HuH-7.5 (cell line): Measurements from ENCODE around the gene CD33.
"Not testable (repeated sequence)": the region's sequence is repeated elsewhere in the genome, so short reads cannot be mapped to it uniquely, and the experiment has no call there.

Experiments
- DNase-seq: peaks from one replicate; pipeline ENCODE4 v3.0.0; 2011; ENCODE audit warnings: low spot score

Gene CD33

DNA sequence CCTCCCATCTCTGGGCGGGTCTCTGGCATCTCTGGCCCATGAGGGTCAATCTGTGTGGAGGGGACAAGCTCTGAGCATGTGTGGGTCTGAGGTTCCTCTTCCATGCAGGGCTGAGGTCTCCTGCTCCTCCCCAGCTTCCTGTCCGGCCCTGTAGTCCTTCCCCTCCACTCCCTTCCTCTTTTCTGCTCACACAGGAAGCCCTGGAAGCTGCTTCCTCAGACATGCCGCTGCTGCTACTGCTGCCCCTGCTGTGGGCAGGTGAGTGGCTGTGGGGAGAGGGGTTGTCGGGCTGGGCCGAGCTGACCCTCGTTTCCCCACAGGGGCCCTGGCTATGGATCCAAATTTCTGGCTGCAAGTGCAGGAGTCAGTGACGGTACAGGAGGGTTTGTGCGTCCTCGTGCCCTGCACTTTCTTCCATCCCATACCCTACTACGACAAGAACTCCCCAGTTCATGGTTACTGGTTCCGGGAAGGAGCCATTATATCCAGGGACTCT is at the start of gene CD33:
TSS of gene CD33 (plus strand) at position 183 of the 496 bp plus-strand sequence. CDS start at position 222, 39 bp downstream.
- not testable (repeated sequence) for DNase-seq

DNA sequence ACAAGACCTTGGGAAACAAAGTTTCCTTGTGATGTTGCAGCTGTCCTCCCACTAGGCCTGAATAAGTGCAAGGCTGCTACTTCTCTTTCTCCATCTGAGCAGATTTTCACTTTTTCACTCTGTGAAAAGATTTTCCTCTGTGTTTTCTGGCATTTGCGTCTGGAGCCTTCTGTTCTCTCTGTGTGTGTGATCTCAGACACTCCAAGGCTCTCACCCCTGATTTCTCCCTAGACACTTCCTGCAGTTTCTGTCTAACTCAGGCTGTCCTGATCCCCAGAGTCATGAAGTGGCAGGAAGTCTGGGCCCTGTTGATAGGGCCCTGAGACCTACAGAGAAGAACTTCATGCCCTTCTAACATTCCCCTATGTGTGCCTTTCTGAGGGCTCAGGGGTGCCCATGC is 45.6 kb upstream of the CD33 start:
- DNase-seq, result no peak

DNA sequence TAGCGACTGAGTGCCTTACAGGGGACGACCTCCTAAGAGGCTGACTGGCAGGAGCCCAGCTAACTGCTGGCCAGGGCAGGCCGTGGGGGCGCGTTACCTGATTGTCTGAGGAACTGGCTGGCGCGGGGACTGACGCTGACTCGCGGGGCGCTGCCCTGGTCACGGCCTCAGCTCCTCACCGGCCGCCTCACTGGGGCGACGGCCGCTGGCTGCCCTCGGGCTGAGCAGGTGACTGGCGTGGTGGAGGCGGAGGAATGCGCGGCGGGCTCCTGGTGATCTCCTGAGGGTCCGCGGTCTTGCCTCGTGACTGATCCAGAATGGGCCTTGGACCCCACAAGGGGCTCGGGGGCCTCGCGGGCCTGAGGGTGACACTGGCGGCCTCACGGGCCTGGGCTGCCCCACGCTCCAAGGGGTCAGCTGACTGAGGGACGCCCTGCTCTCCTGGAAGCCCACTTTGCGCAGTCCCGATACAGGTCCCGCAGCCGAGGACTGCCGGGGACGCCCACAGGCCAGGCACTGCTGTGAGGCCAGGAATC is 43.4 kb upstream of the CD33 start:
- DNase-seq, result no peak

DNA sequence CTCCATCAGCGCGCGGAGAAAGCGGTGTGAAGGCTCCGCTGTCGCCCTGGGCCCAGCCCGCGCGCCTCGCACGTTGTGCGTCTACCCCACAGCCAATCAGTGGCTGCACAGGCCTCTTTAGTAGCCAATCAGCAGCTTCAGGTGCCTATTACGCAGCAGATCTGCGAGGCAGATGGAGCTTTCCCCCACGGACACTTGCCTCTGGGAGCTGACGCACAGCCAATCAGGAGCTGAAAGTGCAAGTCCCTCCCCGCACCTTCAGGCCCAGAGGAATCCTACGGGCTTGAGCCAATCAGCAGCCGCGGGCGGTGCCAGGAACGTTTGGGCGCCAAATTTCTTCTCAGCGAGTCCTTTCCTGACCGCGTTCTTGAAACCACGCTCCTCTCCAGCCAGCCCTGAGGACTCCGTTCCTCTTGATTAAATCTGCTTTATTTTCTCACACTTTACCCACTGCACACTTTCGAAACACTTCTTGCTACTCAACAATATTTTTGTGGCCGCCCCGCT is 42.9 kb upstream of the CD33 start:
- DNase-seq, result no peak

DNA sequence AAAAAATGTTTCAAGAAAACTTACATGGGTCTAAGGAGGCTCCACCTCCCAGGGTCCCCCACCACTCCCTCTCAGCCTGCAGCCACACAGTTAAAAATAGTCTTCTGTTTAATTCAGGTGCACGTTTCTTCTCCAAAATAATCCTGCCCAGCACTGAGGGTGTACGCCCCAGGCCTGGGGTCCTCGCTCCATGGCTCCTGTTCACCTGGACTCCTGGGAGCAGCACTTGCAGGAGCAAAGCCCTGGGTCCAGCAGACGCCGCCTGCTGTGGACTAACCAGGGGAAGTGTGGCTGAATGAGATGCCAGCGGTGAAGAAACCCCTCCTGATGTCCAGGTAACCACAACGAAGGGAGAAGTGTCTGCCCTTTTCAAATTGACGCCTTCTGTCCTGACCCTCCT is 41.3 kb upstream of the CD33 start:
- DNase-seq, result no peak

DNA sequence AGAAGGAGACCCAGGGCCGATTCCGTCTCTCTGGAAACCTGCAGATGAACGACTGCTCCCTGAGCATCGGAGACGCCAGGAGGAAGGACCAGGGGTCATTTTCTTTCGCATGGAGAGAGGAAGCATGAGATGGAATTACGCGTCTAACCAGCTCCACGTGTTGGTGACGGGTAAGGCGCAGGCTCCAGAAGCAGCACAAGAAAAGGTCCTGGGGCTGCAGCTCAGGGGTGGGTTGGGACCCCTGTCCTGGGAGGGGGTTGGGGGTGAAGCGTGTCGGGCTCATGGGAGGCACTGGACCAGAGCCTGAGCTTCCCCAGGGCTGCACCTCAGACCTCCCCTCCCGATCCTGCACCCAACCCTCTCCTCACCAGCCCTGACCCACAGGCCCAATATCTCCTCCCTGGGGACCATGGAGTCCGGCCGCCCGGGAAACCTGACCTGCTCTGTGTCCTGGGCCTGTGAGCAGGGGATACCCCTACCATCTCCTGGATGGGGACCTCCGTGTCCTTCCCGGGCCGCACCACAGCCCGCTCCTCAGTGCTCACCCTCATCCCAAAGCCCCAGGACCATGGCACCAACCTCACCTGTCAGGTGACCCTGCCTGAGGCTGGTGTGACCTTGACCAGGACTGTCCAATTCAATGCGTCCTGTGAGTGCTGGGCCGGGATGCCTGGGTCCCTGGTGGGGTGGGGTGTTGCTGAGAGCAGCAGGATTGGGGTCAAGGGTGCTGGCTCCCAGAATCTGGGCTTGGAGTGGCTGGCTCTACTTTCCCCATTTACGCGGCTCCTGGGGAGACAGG is 39.6 kb upstream of the CD33 start:
- DNase-seq, result no peak

DNA sequence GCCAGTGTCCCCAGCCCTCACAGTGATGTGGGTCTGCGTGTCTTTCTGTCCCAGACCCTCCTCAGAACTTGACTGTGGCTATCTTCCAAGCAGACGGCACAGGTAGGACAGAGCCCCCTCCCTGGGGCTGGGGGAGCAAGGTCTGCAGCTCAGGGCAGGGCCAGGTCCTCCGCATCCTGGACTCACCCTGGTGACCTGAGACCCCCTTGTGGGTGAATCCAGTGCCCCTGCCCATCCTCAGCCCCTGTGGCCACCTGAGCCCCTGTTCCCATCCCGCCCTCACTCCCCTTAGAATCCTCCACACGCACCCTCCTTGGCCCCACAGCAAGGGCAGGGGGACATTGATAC is 39.0 kb upstream of the CD33 start:
- DNase-seq, result no peak

DNA sequence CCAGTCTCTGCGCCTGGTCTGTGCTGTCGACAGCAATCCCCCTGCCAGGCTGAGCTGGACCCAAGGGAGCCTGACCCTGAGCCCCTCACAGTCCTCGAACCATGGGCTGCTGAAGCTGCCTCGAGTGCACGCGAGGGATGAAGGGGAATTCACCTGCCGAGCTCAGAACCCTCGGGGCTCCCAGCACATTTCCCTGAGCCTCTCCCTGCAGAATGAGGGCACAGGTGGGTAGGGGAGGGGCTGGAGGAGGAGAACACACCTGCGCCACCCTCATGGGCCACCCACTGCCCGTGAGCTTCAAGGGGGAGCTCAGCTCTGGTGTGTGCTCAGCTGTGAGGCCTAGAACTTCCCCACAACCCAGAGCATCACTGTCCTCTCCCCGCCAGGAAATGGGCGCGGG is 38.6 kb upstream of the CD33 start:
- DNase-seq, result no peak

DNA sequence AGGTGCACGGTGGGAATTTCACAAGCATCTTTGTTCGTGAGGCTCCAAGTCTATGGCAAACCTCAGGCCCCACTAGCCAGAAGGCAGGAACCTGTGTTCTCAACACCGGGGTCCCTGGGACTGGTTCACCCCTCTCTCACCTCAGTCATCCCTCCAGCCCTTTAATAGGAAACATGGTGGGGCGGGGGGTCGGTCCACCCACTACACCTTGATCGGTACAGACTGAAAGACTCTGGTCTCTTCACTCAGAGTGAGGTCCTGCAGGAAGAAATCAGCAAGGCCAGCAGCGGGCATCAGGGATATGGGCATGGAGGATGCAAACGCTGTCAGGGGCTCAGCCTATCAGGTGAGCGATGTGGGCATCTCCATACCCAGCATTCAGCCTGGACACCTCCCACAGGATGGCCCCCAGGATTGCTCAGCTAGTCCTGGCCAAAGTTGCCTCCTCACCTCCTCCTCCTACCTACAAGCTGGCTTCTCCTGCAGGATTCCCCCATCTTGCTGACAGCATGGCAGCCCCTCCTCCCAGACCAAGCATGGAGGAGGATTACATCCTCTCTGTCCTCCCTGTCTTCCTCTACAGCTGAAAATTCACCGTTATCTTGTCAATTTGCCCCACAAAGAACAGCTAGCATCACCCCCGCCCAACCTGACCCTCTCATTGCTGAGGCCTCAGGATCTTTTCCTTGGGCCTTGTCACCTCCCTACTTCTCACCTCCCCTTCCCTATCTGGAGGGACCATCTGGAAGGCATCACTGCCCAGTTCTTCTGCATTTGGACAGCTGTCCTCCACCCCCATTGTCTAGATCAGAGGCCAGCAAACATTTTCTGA is 37.3 kb upstream of the CD33 start:
- DNase-seq, result no peak

DNA sequence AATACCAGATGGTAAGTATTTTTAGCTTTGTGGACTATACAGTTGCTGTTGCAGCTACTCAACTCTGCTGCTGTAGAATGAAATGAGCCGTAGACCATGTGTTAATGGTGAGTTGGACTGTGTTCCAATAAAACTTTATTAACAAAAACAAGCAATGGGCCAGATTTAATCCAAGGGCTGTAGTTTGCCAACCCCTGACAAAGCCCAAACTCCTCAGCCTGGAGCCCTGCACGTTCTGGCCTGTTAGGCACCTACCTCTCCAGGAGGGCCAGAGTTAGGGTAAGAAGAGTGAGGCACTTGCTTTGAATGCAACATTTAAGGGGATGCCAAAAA is 36.7 kb upstream of the CD33 start:
- no peak for DNase-seq

DNA sequence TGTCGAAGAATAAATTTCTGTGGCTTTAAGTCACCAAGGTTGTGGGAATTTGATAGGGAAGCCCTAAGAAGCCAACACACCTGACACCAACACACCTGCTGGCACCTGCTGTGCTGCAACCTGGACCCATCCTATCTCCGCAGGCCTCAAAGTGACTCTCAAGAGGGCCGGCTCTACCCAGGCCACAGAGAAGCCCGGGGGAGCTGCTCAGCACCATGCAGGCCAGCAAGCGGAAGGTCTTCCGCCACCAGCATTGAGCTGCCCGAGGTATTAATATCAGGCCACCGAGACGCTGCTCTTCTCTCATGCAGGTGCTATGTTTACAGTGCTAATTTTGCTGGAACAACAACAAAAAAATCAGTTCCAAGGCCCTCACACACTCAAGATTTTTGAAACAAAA is 32.2 kb upstream of the CD33 start:
- no peak for DNase-seq

DNA sequence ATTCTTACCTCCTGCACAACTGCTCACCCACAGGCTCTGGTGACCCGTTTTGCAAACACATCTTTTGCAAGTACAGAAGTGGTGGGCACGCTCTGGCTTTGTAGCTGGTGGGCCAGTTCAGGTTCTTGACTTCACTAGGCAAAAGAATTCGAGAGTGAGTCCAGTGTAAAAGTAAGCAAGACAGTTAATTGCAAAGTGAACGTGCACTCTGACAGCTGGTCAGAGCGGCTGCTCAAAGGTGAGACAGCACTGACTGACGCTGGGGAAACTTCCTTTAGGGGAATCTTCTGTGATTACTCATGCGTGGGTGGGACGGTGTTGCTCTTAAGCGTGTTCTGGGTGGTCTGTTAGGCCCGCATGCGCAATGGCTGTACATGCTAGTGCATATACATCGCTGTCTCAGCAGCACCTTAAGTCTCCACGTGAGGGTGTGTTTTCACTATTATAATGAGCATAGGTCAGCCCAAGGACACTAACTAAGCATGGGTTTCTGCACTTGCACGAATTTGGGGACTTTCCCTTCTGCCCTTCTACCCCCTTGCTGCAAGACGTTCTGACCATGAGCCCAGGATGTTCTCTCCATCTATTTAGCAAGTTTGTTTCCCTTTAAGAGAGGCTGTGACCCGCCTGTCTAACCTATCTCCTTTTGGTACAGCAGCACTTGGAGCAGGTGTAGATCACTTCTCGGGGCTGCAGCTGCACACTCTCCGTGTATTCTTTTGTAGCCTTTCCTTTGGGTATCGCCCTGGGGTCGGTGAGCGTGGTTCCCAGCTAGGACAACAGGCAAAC is 30.2 kb upstream of the CD33 start:
- DNase-seq, result no peak

DNA sequence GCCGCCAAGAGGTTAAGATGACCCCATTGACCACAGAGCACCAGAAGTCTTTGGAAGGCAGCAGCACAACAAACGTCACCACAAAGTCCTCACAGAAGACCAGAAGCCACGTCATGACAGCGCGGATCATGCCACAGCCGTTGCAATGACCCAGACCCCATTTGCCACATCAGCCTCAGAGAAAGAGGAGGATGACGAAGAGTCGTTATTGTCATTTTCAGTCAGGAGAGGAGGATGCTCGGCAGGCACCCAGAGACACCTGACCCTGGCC is 29.6 kb upstream of the CD33 start:
- no peak for DNase-seq

DNA sequence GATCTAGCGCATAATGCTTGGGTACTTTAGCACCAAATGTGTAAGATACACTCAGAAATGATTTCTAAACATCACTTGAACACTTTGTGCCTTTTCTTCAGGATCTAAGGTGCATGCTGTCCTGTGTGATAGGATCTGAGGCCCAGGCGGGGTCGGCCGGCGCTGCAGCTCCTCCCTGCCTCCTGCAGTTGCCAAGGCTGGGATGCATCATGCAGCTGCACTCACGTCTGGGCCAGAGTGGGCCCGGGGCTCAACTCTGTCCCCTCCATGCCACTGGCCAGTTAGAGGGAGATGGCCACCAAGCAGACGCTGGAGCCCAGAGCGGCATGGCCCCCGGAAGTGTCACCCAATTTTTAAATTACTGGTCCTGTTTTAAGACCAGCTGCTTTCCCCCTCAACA is 29.3 kb upstream of the CD33 start:
- DNase-seq, result no peak

DNA sequence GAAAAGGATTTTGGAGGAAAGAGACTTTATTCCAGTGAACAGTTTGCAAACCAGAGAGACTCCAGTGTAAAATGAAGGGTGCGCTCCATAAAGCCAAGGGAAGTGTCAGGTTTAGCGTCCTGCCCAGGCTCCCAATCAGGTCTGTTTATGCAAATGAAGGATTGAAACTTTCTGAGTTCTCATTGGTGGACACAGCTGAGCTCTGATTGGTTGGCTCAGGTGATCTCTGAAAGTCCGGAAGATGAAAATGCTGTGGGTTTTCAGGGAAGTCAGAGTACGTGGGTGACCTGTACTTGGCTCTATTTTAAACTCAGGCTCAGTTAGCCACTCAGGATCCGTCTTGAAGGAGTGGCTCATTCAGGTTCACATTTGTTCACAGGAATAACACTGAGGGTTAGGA is 28.7 kb upstream of the CD33 start:
- no peak for DNase-seq

DNA sequence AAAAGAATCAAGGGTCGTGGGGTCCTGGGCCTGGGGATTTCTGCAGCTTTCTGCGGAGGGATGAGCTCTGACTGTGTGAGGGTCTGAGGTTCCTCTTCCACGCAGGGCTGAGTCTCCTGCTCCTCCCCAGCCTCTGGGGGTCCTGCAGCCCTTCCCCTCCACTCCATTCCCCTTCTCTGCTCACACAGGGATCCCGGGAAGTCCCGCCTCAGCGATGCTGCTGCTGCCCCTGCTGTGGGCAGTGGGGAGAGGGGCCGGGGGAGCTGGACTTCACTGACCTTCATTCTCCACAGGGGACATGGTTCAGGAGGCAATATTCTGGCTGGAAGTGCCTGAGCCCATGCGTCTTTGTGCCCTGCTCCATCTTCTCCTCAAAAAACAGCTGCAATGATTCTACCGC is 26.2 kb upstream of the CD33 start:
- no peak for DNase-seq

DNA sequence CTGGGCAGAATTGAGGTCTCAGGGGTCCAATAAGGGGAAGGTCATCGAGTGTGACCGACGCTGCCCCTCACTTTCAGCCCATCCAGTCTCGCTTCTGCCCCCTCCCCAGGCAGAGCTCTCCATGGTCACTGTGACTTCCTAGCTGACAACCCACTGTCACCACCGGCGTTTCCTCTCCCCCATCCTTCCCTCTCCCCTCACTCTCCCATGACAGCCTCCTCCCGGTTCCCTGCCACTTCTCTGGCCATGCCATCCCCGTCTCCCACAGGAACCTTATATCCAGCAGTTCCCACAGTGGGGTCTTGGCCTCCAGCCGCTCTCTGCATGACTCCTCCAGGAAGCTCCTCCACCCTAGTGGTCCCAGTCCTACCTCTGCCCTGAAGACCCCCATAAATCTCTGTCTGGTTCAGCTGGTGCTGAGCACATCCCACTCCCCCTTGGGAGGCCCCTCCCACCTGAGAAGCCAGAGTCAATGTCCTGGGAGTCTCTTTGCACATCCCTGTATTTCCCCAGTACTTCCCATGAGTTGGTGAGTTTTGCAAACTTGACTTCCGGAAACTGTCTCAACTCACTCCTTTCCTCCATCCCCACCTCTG is 24.7 kb upstream of the CD33 start:
- no peak for DNase-seq

DNA sequence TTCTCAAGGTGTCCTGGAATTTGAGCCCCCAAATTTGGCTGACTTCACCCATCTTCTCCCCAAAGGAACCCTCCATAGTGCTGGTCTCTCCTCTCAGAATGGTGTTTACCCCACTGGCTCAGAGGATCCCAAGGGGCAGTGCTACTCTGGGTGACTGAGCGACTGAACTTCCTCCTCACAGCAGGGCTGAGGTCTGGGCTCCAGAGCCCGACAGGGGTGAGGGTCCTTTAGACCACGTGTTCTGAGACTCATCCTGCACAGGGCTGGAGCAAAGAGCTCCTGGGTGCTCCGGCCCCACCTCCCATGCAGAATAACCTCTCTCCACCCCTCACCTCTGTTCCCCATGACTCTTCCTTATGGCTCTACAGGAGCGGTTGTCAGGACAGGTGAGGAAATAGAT is 23.2 kb upstream of the CD33 start:
- no peak for DNase-seq

DNA sequence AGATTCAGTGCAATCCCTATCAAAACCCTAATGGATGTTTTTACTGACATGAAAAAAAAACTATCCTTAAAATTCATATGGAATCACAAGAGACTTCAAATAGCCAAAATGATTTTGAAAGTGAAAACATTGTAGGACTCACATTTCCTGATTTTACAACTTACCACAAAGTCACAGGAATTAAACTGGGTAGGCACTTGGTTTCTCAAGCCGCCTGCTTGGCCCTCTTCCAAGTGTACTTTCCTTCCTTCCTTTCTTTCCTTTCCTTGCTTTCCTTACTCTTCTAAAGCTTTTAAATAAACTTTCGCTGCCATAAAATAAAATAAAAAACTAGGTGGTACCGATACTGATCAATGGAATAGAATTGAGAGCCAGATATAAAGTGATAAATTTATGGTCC is 21.0 kb upstream of the CD33 start:
- no peak for DNase-seq

DNA sequence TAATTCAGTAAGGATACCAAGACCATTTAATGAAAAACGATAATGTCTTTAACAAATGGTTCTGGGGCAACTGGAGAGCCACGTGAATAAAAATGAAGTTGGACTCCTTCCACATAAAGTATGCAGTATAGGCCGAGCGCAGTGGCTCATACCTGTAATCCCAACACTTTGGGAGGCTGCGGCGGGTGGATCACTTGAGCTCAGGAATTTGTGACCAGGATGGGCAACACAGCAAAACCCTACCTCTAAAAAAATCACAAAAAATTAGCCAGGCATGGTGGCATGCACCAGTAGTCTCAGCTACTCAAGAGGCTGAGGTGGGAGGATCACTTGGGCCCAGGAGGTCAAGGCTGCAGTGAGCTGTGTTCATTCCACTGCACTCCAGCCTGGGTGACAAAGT is 20.6 kb upstream of the CD33 start:
- no peak for DNase-seq

DNA sequence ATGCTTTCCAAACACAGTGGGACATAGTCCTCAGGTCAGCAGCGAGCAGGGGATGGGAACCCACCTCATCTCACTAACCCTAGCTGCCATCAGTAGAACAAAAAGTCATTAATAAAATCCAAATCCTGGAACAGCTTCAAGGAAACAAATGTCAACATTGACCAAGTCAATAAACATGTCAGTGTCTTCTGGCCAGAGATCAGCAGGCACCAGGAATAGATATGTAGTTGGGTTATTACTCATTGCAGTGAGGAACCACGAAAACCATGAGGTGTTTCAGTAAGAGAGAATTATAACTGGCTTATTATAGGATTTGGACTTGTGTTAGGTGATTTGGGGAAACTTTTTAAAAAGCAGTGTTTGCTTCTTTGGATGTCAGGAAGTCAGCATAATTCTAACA is 17.1 kb upstream of the CD33 start:
- DNase-seq, result no peak

DNA sequence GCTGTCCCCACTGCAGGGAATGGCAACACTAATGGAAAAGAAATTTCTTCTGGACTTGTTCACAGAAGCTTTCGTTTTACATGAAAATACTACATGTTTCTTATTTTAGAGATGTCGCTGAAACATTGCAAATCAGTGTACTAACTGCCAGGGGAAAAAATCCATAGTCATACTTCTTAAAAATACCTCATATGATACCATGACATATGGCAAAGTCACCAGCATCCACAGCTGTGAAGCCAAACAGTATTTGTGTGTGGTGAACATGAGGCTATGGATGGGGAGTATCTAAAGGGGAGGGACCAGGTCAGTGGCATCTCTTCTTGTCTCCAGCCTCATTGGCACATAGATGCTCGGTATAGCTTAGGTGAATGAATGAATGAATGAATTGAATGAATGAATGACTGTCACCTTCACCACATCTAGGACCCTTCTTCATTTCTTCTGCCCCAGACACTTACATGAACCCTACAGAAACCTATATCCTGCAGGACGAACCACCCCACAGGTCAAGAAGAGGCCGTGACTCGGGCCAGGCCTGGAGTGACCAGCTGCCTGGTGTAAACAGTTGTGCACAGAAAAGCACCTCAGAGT is 14.6 kb upstream of the CD33 start:
- no peak for DNase-seq
